ENCODE data around the gene UBE3D.

GRCh38 chr6:83108378-83108777, 42.7 kb upstream of the UBE3D start:
- TF ChIP-seq POLR2AphosphoS5 (IDR thresholded peaks at IDR 0.05; ENCODE audit: low read depth, low read length) (no peak), TAF1 (IDR thresholded peaks at IDR 0.05; ENCODE audit: borderline replicate concordance, insufficient read depth, low read length) (no peak), REST (IDR thresholded peaks at IDR 0.05; ENCODE audit: insufficient read depth in 1 of 2, low read depth in 2 of 2, low read length in 2 of 2) (no peak), SIN3A (IDR thresholded peaks at IDR 0.05; ENCODE audit: borderline replicate concordance, insufficient read depth, low read length) (no peak)

Data from PFSK-1 (cell line).